GM18526 (cell line): ENCODE data around the gene ZFYVE28.

Experiments
- POLR2A ChIP-seq: IDR thresholded peaks from 3 replicates; pipeline ENCODE4 v1.6.1; 2011; ENCODE audit not compliant: insufficient read length; ENCODE audit errors: extremely low read depth

ZFYVE28 gene

DNA sequence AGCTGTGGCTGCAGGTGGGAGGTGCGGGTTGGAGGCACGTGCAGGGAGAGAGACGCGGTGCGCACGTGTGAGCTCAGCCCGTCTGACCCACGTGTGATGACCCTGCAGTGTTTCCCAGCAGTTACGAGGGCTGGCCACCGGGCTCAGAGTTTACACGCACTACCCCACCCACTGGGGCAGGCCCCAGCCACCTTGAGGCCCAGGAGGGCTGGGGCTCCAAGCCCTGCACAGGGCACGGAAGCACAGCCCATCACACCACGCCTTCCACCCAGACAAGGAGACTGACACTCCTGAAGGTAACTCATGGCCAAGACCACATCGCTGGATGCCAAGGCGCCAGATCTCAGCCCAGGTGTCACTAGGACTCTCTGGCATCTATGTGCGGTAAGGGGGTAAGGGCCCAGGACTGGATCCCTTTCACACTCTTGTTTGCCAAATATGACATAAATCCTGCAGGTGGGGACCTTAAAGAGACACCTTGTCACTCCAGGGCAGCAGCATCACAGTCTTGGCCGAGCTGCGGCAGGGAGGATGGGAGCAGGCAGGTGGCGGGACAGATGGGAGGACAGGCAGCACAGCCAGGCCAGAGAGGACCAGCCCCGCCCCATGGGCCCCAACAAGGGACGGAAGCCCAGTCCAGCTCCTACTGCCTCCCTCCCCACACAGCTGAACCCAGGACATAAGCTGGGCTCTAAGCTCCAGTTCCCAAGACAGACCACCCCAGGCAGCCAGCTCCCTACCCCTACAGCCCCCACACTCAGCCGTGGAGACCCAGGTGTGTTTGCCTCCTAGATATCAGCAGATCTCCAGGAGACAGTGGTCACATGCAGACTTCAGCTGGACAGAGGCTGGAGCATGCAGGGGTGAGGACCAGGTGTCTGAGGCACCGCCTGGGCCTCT, 56.8 kb downstream of the ZFYVE28 start:
- no peak for TF ChIP-seq POLR2A

DNA sequence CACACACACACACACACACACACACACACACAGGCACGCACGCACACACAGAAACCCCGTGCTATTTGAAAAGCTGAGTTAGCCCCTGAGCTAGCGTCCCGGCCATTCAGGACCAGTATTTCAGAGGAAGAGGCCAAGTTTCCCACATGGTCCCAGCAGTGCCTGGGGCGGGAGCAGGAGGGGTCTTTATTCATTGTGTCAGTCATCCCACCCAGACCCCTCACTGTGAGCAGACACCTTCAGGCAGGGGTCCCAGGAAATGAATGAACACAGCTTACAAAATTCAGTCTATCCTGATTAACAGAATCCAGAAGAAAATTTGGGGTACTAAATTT, 58.1 kb downstream of the ZFYVE28 start:
- TF ChIP-seq POLR2A = no peak

GRCh38 chr4:2359591-2360395, 58.7 kb downstream of the ZFYVE28 start:
- no peak for TF ChIP-seq POLR2A

- TF ChIP-seq POLR2A = no peak
These were observed 60.4 kb downstream of the ZFYVE28 start for GRCh38 chr4:2357821-2358745.

DNA sequence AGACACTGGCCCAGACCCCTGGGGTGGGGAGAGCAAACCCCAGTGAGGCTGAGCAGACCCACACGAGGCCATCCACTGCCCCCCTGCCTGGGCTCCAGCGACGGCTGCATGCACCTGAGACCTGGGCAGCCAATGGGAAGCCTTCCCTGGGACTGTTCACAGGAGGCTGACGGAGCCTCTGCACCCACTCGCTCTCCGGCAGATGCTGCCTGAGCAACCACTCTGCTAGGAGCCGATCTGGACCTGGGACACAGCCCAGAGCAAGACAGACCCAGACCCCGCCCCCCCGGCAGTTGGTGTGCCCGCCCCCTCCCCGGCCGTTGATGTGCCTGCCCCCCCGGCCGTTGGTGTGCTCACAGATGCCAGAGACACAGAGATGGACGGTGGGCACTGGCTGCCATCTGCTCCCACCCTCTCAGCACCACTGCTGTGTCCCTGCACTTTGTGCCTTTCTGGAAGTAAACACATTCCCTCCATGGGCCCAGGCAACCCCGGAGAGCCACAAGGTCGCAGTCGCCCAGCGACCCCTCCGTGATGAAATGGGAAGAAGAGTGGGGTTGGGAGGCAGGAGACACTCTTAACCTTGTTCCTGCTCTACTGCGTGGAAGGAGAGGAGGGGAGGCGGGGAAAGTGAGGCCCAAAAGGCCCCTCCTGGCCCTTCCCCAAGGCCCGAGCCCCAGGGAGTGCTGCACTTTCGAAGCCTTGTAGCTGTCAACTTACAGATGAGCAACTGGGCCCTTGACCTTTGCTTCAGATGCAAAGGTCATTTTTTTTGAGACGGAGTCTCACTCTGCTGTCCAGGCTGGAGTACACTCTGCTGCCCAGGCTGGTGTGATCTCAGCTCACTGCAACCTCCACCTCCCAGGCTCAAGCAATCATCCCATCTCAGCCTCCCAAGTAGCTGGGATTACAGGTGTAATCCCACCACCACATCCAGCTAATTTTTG, 62.0 kb downstream of the ZFYVE28 start:
- no peak for TF ChIP-seq POLR2A

DNA sequence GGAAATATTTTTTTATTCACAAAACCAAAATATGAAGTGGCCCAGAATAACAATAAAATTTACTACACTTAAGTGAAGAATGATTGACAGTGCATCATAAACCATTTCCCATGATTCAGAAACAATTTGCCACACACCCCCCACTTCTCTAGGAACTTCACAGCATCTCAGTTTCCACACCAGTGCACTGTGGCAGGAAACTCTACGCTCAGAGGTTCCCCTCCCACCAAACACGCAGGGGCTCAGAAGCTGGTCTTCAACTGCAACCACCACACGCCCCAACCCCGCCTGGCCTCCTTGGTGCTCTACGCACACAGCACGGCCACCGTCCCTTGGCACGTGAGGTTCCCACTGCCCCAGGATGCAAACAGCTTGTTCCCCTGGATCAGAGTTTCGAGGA, 63.7 kb downstream of the ZFYVE28 start:
- no peak for TF ChIP-seq POLR2A

DNA sequence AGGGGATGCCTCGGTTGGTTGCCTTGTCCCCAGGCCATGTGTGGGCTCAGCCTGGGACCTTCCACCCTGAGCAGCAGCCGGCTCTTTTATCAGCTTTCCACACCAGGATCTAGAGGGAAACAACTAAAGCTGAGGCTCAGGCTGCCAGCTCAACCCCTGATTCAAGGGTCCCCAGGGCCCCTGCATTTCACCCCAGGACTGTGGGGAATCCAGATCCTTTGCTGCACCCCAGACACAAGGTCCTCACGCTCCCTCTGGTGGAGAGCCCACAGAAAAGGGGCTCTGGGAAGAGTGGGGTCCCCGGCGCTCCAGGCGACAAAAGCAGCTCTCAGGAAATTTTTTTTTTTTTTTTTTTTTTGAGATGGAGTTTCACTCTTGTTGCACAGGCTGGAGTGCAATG, 64.3 kb downstream of the ZFYVE28 start:
- no peak for TF ChIP-seq POLR2A

DNA sequence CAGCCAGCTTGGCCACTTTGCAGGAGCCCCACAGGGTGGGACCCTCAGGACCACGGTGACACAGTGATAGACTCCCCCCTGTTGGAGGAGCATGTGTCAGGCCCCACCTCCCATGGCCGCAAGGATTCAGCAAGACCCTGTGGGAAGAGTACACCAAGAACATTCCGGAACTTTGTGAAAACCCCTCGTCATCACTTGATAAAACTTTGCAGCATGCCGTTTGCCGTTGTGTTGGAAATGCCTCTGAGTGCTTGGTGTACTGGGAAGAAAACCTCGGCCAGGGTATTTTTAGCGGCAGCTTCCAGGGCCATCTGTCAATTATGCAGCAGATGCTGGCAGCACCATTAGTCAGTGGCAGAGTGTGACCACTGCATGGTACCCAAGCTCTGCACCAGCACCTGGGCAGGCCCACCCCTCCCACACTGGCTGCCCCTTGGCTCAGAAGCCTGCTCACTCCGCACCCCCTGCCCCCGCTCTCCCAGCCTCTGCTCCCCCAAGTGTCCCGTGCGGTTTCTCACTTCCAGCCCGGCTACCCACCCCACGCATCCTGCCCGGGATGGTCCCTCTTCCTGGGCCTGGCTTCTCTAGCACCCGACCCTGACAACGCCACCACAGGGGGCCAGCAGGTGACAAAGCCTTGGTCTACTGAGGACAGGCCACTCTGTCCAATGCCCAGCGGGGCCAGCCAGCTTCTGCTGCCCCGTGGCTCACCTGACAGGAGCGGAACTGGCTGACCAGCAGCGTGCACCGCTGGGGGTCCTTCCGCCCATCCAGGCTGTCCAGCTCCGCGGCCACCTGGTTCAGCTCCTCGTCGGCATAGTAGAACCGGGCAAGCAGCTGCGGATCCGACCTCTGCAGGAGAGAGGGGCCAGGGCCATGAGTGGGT, 65.0 kb downstream of the ZFYVE28 start:
- TF ChIP-seq POLR2A = no peak

- no peak for TF ChIP-seq POLR2A
These were observed 65.7 kb downstream of the ZFYVE28 start for GRCh38 chr4:2352729-2353221.

GRCh38 chr4:2352171-2352570, 66.3 kb downstream of the ZFYVE28 start:
- no peak for TF ChIP-seq POLR2A

DNA sequence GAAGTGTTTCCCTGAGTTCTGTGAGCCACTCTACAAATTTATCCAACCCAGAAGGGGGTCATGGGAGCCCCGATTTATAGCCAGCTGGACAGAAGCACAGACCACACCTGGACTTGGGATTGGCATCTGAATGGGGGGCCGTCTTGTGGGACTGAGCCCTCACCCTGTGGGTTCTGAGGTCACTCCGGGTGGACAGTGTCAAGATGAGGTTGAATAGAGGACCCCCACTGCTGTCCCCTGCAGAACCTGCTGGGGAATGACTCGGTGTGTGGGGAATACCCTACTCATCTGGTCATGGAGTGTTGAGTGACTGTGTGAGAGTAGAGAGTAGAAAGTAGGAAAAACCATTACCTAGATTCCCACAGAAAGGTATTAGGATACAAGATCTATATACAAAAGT, 67.5 kb downstream of the ZFYVE28 start:
- no peak for TF ChIP-seq POLR2A

GRCh38 chr4:2348786-2349185, 69.7 kb downstream of the ZFYVE28 start:
- TF ChIP-seq POLR2A = no peak

DNA sequence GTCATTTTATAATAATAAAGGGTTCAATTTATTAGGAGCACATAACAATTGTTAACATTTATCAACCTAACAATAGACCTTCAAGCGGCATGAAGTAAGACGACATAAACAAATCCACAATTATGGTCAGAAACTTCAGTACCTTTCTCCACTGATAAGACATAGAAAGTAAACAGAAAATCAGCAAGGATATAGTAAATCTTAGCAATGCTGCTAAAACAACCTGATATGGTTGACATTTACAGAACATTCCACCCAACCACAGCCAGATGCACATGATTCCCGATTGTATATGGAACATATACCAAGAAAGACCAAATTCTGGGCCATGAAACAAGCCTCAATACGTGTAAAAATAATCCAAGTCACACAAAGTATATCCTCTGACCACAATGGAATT, 71.3 kb downstream of the ZFYVE28 start:
- TF ChIP-seq POLR2A = no peak
